Measurements from ENCODE around the gene RAD51B.

DNA sequence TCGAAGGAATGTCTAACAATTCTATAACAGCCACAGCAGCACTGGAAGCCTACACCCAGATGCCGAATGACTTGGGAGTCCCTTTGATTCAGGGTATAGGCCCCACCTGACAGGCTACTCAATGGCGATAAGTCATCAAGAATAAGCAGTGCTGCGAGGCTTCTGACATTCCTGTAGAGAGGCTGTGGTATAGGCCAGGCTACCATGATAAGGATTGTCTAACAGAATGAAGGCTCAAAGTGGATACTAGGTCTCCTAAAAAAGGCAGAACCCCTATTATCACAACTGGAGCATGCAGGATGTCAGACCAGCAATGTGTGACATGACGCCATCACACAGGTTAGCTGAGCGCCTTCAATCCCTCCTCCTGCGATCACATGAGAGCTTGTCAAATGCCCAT lies 920.1 kb downstream of the RAD51B start:
- TF ChIP-seq, protein P1, sequence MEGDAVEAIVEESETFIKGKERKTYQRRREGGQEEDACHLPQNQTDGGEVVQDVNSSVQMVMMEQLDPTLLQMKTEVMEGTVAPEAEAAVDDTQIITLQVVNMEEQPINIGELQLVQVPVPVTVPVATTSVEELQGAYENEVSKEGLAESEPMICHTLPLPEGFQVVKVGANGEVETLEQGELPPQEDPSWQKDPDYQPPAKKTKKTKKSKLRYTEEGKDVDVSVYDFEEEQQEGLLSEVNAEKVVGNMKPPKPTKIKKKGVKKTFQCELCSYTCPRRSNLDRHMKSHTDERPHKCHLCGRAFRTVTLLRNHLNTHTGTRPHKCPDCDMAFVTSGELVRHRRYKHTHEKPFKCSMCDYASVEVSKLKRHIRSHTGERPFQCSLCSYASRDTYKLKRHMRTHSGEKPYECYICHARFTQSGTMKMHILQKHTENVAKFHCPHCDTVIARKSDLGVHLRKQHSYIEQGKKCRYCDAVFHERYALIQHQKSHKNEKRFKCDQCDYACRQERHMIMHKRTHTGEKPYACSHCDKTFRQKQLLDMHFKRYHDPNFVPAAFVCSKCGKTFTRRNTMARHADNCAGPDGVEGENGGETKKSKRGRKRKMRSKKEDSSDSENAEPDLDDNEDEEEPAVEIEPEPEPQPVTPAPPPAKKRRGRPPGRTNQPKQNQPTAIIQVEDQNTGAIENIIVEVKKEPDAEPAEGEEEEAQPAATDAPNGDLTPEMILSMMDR (IDR thresholded peaks at IDR 0.05): no peak
- TF ChIP-seq EP300 (IDR thresholded peaks at IDR 0.05) (no peak), POLR2A (IDR thresholded peaks at IDR 0.05) (no peak)
